Stimulated activated CD4-positive, alpha-beta T cell treated with anti-CD3 and anti-CD28 coated beads, Interleukin-1b, Interleukin-23, amount 100 ng/mL, for 24 hours (primary cell): ENCODE results near the gene ZXDC.

Source experiments
- DNase-seq, 4 experiments: peaks; one replicate each; pipeline ENCODE4 v3.0.0-alpha.2; 2020; ENCODE audit warnings: low read depth in 4 of 4, low spot score in 1 of 4

The ZXDC gene

DNA sequence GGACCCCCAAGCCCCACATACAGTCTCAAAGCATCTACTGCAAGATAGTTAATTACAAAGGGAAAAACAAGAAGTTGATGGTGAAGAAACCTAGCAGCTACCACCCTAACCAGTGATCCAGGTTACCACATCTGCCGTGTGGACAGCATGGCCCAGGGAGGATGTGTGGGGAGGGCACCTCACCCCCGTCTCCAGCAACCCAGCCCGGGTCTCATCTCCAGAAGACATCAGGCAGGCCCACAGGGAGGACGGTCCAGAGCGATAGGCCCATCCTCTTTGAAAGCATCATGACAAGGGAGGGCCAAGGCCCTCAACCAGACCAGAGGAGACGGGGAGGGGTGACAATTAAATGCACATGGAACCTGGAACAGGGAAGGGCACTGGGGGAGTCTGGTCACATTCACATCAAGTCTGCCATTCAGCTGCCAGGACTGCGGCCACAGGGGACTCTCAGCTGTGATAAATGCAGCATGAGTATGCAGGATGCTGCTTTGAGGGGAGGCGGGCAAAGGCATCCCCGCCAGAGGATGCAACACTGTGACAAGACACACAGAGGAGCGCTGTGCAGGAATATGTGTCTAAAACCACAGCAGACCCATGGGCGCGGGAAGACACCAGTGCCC, 18.8 kb downstream of the ZXDC start:
- no peak for DNase-seq

DNA sequence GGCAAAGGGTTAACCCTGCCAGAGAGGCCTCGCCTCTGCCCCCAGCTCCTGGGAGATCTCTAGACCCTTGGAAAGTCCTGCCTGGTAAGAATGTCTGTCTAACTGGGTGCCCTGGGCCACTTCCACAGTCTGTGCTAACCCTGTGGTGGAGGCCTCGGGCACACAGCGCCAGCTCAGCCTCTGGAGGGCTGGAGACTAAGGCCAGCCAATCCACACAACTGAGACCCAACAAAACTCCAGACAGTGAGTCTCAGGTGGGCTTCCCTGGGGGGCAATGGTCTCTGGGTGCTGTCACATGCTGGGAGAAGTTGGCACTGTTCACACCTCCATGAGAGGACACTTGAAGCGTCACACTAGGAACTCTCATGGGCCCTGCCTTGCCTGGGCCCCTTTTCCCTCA, 19.5 kb downstream of the ZXDC start:
- no peak for DNase-seq

GRCh38 chr3:126454437-126455198, 21.1 kb downstream of the ZXDC start:
- no peak for DNase-seq

GRCh38 chr3:126454025-126454424, 21.7 kb downstream of the ZXDC start:
- no peak for DNase-seq

DNA sequence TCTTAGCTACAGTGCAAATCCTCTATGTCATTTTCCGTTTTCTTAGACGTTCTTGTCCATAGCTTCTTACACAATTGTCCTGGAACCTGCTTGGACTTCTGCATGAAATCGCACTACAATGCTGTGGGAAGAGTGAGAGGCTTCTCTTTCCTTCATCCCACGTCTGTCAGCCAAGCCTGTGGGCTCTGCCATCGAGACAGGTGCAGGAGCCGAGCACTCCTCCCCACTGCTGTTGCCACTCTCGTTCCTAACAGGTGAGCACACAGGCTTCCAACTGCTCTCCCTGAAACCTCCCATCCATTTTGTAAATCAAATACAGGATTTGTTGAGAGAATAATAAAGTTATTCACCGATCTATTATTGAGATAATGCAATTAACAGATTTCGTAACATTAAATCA, 23.5 kb downstream of the ZXDC start:
- DNase-seq: no peak

GRCh38 chr3:126451511-126451910, 24.2 kb downstream of the ZXDC start:
- DNase-seq: no peak

- no peak for DNase-seq
Observed at GRCh38 chr3:126450744-126451143, 24.9 kb downstream of the ZXDC start.

DNA sequence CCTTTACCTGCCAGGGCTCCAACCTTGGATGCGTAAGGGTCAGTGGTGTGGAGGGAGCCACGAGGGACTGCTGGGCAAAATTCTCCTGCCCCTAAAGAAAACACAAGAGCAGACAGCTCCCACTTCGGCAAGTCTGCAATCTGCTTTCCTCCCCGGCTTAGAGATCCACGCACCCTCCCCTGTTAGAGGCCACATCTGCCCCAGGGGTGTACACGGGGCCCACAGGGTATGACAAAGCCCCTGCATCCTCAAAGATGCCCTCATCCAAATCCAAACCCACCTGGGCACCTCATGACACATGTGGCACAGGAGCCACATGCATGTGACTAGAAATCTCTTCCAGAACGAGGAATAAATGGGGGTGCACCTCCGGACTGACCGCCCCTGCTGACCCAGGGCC, 25.5 kb downstream of the ZXDC start:
- DNase-seq: no peak

DNA sequence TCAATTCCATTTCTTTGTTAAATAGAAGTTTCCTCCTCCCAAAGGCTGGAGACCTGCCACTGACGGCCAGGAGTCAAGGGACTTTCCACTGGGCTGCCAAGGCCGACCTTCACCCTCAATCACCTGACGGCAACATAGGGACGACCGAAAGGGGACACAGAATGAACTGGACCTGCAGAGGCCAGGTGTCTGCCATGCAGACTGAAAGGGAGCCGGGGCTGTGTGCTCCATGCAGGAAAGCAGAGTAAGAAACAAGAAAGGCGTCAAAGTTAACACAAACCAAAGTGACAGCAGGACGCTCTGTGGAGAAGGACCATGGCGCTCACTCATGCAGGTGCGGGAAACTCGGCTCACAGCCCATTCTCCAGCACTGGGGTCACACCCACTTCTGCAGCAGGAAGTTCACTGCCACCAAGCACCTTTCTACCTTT, 26.1 kb downstream of the ZXDC start:
- DNase-seq: no peak

- no peak for DNase-seq
Observed at GRCh38 chr3:126448893-126449180, 26.9 kb downstream of the ZXDC start.

DNA sequence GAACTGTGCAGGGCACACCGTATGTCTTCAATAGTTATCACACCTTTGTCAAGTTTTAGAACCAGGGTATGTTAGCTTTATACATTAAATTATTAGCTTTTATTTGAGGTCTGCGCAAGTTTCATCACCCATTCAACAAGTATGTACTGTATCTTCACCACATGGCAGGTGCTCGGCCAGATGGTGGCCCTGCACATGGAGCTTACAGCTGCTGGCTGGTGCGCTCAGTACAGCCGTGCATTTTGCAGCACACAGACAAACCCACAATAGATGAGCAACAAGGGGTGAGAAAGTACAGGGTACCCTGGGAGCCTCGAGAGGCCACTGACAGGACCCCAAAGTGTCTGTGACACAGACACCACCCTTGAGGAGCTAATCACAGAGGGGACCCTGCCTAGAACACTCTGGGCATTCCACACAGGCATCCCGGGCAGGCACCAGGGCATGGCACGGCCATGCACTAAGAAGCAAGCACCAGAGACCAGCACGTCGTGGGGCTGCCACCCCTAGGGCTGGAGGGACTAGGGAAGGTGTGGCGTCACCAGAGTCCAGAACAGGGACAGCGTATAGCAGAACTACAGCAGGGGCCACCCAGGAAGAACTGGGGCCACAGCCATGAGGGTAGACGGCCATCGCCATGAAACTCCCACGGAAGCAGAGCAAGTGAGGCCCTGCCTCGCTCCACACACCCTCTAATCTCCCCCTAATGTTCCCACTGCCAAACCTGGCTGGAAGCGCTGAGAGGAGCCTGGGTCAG, 27.4 kb downstream of the ZXDC start:
- DNase-seq: no peak

- no peak for DNase-seq
Observed at GRCh38 chr3:126447456-126448106, 28.1 kb downstream of the ZXDC start.

DNA sequence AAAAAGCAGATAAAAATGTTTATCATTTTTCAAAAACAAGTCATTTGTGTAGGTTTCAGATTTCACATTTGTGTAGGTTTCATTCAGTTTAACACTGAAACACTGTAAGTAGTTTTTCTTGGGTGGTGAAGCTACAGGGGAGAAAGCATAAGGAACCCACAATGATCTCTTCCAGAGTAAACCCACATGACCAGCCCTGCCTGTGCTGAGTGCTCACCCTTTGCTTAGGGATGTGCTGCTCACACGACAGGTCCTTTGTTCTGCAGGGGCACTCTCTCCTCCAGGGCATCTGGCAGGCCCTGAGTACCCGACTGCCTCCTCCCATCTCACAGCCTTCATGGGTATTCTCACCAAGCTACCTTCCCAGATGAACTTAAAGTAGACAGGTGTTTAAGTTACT, 28.9 kb downstream of the ZXDC start:
- no peak for DNase-seq

DNA sequence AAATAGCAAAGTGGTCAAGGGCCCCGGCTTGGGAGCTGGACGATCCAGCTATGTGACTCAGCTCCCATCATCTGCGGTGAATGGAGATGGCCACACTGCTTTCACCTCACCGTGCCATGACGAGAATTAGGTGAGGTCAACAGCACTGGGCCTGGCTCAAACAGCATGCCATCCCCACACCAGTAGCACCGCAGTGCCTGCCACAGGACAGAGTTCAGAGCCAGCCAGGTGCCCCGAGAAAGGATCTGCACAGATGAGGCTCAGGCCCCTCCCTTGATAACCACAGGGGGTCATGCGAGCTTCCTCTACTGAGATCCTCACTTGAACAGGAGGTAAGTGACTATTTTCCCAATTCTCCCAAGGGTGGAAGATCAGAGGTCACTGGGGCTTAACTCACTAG, 29.4 kb downstream of the ZXDC start:
- no peak for DNase-seq

DNA sequence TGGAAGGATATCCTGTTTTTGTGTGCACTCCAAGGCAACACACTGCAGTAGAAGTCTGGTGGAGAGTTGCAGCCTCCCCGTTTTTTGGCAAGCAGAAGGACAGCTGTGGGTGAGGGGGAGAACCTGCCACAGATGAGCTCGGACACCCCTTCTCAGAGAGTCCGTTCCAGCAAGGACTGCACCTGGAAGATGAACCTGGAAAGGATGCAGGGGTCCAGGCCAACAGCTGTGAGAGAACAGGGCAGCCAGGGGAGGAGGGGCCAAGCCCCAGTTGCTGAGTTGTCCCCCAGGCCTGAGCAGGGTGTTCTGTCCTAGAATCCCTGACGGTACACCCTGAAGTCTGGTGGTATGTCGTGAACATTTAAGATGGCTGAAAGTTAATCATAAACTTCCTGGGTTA, 30.2 kb downstream of the ZXDC start:
- DNase-seq: no peak

DNA sequence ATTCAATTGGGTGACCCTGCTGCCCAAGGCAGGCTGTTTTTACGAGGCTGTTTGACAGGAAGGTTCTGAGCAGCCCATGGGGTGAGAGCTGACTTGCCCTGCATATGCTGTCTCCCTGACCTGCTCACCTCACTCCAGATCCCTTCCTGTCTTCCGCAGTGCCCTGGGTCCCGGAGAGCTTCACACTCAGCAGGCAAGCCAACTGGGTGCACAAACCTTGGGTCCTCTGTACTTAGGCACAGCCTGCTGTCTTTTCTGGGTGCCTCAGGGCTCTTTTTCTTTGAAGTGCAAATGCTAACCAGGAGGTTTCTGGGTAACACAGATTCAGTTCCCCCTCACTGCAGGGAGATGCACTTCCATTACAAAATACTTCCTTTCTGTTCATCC, 32.8 kb downstream of the ZXDC start:
- no peak for DNase-seq

DNA sequence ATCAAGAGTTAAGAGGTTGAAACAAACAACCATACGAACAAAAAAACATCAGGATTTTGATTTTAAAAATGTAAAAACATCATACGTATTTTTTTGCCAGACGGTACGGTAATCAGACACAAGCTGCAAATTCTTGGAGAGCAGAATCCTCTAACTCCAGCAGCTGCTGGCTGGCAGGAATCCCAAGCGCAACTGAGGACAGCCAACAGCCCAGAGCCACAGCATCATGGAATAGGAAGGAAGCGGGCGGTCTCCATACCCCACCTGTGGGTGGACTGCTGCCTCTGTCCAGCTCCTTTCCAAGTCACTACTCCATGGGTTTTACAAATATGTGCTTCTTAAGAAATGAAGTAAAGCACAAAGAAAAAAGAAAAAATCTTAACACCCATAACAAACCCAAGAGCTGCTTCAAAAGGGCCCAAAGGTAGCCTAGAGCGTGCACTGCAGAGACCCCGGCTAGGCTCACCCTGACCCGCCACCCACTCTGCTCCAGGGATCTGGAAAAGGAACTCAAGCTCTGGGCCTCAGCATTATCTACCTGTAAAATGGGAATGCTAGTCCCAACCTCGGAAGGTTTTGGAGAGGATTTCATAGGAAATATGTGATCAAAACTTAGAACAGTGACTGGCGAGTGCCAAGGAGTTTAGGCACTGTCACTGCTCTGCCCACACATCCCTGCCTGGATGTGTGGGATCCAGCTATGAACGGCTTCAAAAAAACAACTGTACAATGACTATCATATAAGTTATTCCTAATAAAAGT, 33.4 kb downstream of the ZXDC start:
- no peak for DNase-seq

- no peak for DNase-seq
Observed at GRCh38 chr3:126441256-126441880, 34.3 kb downstream of the ZXDC start.

GRCh38 chr3:126440709-126440995, 35.0 kb downstream of the ZXDC start:
- no peak for DNase-seq

- DNase-seq: no peak
Observed at GRCh38 chr3:126439968-126440708, 35.6 kb downstream of the ZXDC start.
